HepG2 (cell line): ENCODE measurements around the gene YWHAQ. TPM values are rescaled to one million over a fixed set of nuclear protein-coding genes. Genes with fewer than 3 reads are reported as not detected.

Experiments used
- ATAC-seq: fragments of 200-7000 bp; cut with Tn5 transposase; 3 replicates; pipeline ENCODE4 v1.9.1; 2020; ENCODE audit warnings: mild to moderate bottlenecking, moderate library complexity
- BruUV-seq: library from RNA; stranded (reverse); fragments of 400-500 nt; replicated peaks from 2 replicates; lab custom pipeline; 2021; lab: Mats Ljungman, UMichigan
- CTCF ChIA-PET: fragments of 300-600 bp; formaldehyde crosslinking; extraction: SDS; loops from one replicate; lab custom pipeline; 2021; ENCODE audit warnings: low total read pairs, inconsistent platforms, low intra/inter-chr PET ratio; lab: Yijun Ruan, JAX
- POLR2A ChIA-PET: fragments of 350-600 bp; sonication (Branson Sonifier 250); formaldehyde crosslinking; loops from one replicate; lab custom pipeline; 2020; ENCODE audit warnings: antibody characterized with exemption, inconsistent platforms; lab: Yijun Ruan, JAX
- DNase-seq: peaks from one replicate; pipeline ENCODE4 v3.0.0-alpha.2; 2015; ENCODE audit warnings: low spot score
- FAIRE-seq: peaks from 3 replicates; lab custom pipeline; 2011; peaks lifted over from hg19 to GRCh38; lab: Jason Lieb, UNC
- H2AFZ ChIP-seq: one replicate; pipeline ENCODE4 v1.6.1; 2011; ENCODE audit warnings: low read length, inconsistent platforms
- H3K27ac ChIP-seq: fragments of 300-600 bp; 3 replicates; pipeline ENCODE4 v1.8.0; 2011; ENCODE audit warnings: mixed run types, mild to moderate bottlenecking, mixed read lengths, low read length, inconsistent platforms; ENCODE audit not compliant: insufficient read depth; ENCODE audit errors: extremely low read length
- H3K27me3 ChIP-seq, 2 experiments: fragments of 200-600 bp in 1 of 2; 2 replicates in 1 of 2; 3 replicates in 1 of 2; pipeline versions ENCODE4 v1.6.0 to v1.8.0; 2011; ENCODE audit warnings: low read length in 2 of 2, mild to moderate bottlenecking in 2 of 2, moderate library complexity in 2 of 2, inconsistent platforms in 1 of 2; ENCODE audit not compliant: insufficient read depth in 2 of 2, control insufficient read depth in 1 of 2
- H3K36me3 ChIP-seq, 2 experiments: fragments of 200-600 bp in 1 of 2; replicated peaks in 1 of 2; 2 replicates in 1 of 2; 3 replicates in 1 of 2; pipeline versions ENCODE4 v1.5.1 to v1.8.0; 2011; ENCODE audit warnings: low read length in 2 of 2, inconsistent platforms in 1 of 2; ENCODE audit not compliant: insufficient read depth in 2 of 2, control insufficient read depth in 1 of 2
- H3K4me1 ChIP-seq: 2 replicates; pipeline ENCODE4 v1.5.1; 2012; ENCODE audit warnings: low read length, inconsistent platforms; ENCODE audit not compliant: insufficient read depth
- H3K4me2 ChIP-seq: 2 replicates; pipeline ENCODE4 v1.6.0; 2011; ENCODE audit warnings: low read depth, low read length, inconsistent platforms
- H3K4me3 ChIP-seq, 3 experiments: fragments of 200-600 bp in 1 of 3; sonication (generic), shearing (Covaris generic) in 1 of 3; replicated peaks in 1 of 3; 2 replicates each; pipeline ENCODE4 v1.5.1; 2011 to 2016; ENCODE audit warnings: low read length in 3 of 3, inconsistent platforms in 2 of 3, low read depth in 2 of 3, mild to moderate bottlenecking in 2 of 3, control low read depth in 1 of 3, mixed read lengths in 1 of 3; ENCODE audit not compliant: insufficient read depth in 1 of 3
- H3K79me2 ChIP-seq: one replicate; pipeline ENCODE4 v1.6.1; 2011; ENCODE audit warnings: low read length, inconsistent platforms; ENCODE audit not compliant: insufficient read depth
- H3K9ac ChIP-seq: 2 replicates; pipeline ENCODE4 v1.6.0; 2011; ENCODE audit warnings: mild to moderate bottlenecking, low read depth, low read length, inconsistent platforms; ENCODE audit not compliant: insufficient read depth
- H3K9me3 ChIP-seq: 2 replicates; pipeline ENCODE4 v1.5.1; 2012; ENCODE audit warnings: mild to moderate bottlenecking, low read length
- H4K20me1 ChIP-seq: 2 replicates; pipeline ENCODE4 v1.6.0; 2011; ENCODE audit warnings: inconsistent platforms, mild to moderate bottlenecking, low read length, moderate library complexity; ENCODE audit not compliant: insufficient read depth
- MAFK ChIP-seq, 2 experiments: IDR thresholded peaks in 1 of 2; conservative IDR thresholded peaks in 1 of 2; 2 replicates each; pipeline ENCODE4 v1.6.1; 2011; ENCODE audit warnings: improper control_type of control experiment in 2 of 2, low read length in 2 of 2
- MBD4 ChIP-seq: IDR thresholded peaks from 2 replicates; pipeline ENCODE4 v1.6.1; 2012; ENCODE audit warnings: low read length, inconsistent platforms, borderline replicate concordance
- PCBP2 ChIP-seq: fragments of 200-400 bp; formaldehyde crosslinking; optimal IDR thresholded peaks from 2 replicates; pipeline ENCODE3; 2018; ENCODE audit warnings: low read length, low read depth; ENCODE audit not compliant: poor library complexity, severe bottlenecking
- ZNF766 ChIP-seq: sonication (generic); formaldehyde crosslinking; IDR thresholded peaks from 2 replicates; pipeline ENCODE4 v1.5.0; 2020; ENCODE audit warnings: missing genetic modification reagents, borderline replicate concordance
- ZNF879 ChIP-seq: sonication (generic); formaldehyde crosslinking; IDR thresholded peaks from 2 replicates; pipeline ENCODE4 v1.8.1; 2023; ENCODE audit warnings: missing genetic modification reagents
- WGBS: methylation state at CpG from one replicate; pipeline ENCODE4 v1.1.6; 2017; ENCODE audit warnings: low lambda C conversion rate; 5-methylcytosine and 5-hydroxymethylcytosine counted together
- in situ Hi-C: cut with HindIII; loops from 2 replicates; pipeline ENCODE4 v1.10.0; 2017; ENCODE audit warnings: low pct_unique_long_range_greater_than_20kb; ENCODE audit not compliant: extremely low pct_ligation_motif_present
- intact Hi-C: fragments of 100-400 bp; cut with micrococcal nuclease; formaldehyde crosslinking; loops from one replicate; pipeline ENCODE4 v1.10.0; 2022; ENCODE audit not compliant: unreplicated experiment
- polyA plus RNA-seq, 8 experiments: library from polyadenylated mRNA; depleted of rRNA in 3 of 8; stranded (reverse) in 7 of 8; unstranded in 1 of 8; fragments of >200 nt; fragmentation: Illumina TruSeq in 4 of 8; extraction: Trizol in 4 of 8; gene quantifications; 2 replicates each; pipeline versions ENCODE4 v1.2.1 to v1.2.3, GENCODE V29; 2011 to 2016; ENCODE audit warnings: low read depth in 4 of 8, missing spikeins in 1 of 8, mixed read lengths in 1 of 8; ENCODE audit not compliant: insufficient read depth in 1 of 8
- total RNA-seq, 5 experiments: library from RNA; depleted of rRNA; stranded (reverse); fragments of >200 nt; fragmentation: Illumina TruSeq; extraction: Trizol; gene quantifications; 2 replicates each; pipeline ENCODE4 v1.2.3, GENCODE V29; 2016; ENCODE audit warnings: low read depth in 1 of 5
- TF ChIP-seq, protein P1 (sequence below): sonication (generic); formaldehyde crosslinking; IDR thresholded peaks from 2 replicates; pipeline ENCODE4 v1.4.0; 2020; ENCODE audit warnings: mild to moderate bottlenecking, missing genetic modification reagents
- TF ChIP-seq, protein P2 (sequence below): sonication (generic); formaldehyde crosslinking; IDR thresholded peaks from 2 replicates; pipeline ENCODE4 v1.5.0; 2020; ENCODE audit warnings: mild to moderate bottlenecking, missing genetic modification reagents

The YWHAQ gene
- total and polyA plus RNA-seq, 2 of the 13 experiments (the other 11 are each of a cell fraction or from before 2014, with no cell fraction given): 160 to 304 TPM

DNA sequence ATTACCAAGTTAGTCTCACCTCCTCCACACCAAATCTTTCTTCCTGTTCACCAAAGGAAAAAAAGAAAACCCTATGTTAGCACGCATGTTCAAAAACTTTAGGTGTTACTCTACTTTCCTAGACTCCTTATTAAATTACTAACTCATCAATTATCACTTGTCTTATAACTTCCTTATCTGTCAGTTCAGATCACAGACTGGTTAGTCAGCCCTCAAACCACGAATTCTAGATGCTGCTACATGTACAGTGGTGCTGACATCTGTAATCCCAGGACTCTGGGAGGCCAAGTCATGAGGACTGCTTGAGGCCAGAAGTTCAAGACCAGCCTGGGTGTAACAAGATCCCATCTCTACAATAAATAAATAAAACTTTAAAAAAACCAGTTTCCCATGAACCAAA is 3.5 kb downstream of the YWHAQ start:
- 92% methylated on average over 2 of the region's 2 CpGs for WGBS
- ChIA-PET POLR2A (interaction anchor here (2.0 kb wide), 1 partner anchor 72 kb away, joined by 6 read pairs; the partner anchor contains the start of gene ADAM17), CTCF (no interaction called here)
- peaks cover 73% of the 10 kb centered on the region for H3K4me1 ChIP-seq
- BruUV-seq: no TSS peak
- H3K27me3 ChIP-seq: peaks cover 0 to 10% of the 10 kb centered on the region in 2 experiments; a peak in 3 of 5 replicates
- intact Hi-C loops: no loop called here
- peaks cover 66% of the 10 kb centered on the region for H4K20me1 ChIP-seq
- H3K79me2 ChIP-seq: peaks cover 79% of the 10 kb centered on the region
- no peak overlapping the region for H3K4me3 ChIP-seq
- H3K4me2 ChIP-seq: peak overlapping the region; percentile 80
- H2AFZ ChIP-seq: no peak overlapping the region
- TF ChIP-seq MBD4: no peak
- TF ChIP-seq ZNF766: no peak
- TF ChIP-seq, protein P1, sequence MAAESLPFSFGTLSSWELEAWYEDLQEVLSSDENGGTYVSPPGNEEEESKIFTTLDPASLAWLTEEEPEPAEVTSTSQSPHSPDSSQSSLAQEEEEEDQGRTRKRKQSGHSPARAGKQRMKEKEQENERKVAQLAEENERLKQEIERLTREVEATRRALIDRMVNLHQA (CRISPR knock-in tag): no peak
- TF ChIP-seq, protein P2, sequence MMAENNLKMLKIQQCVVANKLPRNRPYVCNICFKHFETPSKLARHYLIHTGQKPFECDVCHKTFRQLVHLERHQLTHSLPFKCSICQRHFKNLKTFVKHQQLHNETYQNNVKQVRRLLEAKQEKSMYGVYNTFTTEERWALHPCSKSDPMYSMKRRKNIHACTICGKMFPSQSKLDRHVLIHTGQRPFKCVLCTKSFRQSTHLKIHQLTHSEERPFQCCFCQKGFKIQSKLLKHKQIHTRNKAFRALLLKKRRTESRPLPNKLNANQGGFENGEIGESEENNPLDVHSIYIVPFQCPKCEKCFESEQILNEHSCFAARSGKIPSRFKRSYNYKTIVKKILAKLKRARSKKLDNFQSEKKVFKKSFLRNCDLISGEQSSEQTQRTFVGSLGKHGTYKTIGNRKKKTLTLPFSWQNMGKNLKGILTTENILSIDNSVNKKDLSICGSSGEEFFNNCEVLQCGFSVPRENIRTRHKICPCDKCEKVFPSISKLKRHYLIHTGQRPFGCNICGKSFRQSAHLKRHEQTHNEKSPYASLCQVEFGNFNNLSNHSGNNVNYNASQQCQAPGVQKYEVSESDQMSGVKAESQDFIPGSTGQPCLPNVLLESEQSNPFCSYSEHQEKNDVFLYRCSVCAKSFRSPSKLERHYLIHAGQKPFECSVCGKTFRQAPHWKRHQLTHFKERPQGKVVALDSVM: peak; percentile 37; the same call in 1 of the 2 replicates
- no peak for TF ChIP-seq ZNF879
- TF ChIP-seq PCBP2: no peak
- TF ChIP-seq MAFK (conservative IDR thresholded peaks at IDR 0.05 in 1 of 2, IDR thresholded peaks at IDR 0.05 in 1 of 2; ENCODE audit: low read length in 2 of 2): 0 out of 4 replicates have a peak, but pooled peaks have one; percentile 24 to 26
- H3K9ac ChIP-seq: no peak overlapping the region
- H3K27ac ChIP-seq: no peak overlapping the region
- in situ Hi-C loops: no loop called here
- no peak for ATAC-seq
- no peak for FAIRE-seq
- no peak for DNase-seq
- H3K9me3 ChIP-seq: no peaks in the 10 kb centered on the region
- H3K36me3 ChIP-seq: peaks cover 1 to 37% of the 10 kb centered on the region in 2 experiments; a peak in 3 of 5 replicates
